NCI-H82 treated with DMSO at 0.1 percent for 48 hours (cell line): ENCODE measurements around the gene GNA14.
A peak's percentile ranks its signal among the peaks of the same experiment; 100 is the strongest.
"Not testable (repeated sequence)": the region's sequence is repeated elsewhere in the genome, so short reads cannot be mapped to it uniquely, and the experiment has no call there.

ENCODE experiments used
- DNase-seq: peaks from one replicate; lab custom pipeline; 2025; ENCODE audit not compliant: unreplicated experiment; lab: John Stamatoyannopoulos, UW

GNA14 gene

DNA sequence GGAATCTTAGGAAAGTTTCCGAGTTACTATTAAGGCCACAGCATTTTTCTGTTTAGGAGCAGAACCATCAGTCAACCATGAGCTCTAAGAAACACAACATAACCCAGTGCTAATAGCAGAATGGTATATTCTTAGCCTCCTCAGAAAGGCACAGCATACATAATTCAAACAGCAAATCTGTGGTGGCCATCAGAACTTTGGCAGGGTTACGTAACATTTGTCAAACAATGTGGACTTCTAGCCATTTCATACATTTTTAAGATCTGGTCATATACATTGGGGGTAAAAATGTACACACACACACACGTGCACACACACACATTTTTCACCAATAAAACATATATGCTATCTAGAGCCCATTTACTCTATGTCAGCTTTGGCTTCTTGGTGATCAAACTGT, 225.2 kb downstream of the GNA14 start:
- DNase-seq: no peak

DNA sequence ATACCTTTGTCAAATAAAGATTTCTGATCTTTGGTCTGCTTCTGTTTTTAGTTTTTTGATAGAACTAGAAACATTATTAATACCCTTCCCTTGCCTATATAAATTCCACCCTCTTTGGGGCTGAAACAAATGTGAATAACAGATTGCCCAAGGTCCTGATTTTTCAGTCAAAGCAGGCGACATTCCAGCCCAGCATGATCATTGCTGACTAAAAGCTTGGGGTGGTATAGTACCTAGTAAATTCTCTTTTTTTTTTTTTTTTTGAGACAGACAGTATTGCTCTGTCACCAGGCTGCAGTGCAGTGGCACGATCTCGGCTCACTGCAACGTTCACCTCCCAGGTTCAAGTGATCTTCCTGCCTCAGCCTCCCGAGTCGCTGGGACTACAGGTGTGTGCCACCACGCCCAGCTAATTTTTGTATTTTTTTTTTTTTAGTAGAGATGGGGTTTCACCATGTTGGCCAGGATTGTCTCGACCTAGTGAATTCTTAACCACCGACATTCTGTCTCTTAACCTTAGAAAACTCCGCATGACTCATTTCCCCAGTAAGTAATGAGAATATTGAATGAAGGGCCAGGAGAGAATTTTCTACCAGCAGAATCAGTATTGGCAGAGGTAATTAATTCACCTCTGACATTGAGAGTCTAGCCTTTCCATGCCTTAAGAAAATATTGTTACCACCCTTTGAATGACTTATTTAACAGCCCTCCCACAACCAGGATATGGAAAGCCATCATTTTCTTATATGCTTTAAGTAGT, 226.4 kb downstream of the GNA14 start:
- no peak for DNase-seq

DNA sequence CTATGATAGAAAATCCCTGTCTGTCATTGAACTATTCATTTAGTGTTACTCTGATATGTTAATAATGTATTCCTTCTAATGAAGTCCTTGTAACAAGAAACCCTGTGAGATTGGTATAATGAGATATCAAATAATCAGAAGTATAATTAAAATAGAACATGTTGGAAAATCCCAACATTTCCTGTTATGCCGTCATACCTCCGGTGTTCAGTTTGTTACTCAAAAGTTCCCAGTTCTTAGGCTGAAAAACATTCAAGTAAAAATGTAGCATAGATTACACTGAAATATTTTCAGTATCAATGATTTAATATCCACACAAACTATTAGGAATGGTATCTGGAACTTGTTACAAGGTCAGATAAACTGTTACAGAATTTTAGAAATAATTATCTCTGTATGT, 227.5 kb downstream of the GNA14 start:
- no peak for DNase-seq

DNA sequence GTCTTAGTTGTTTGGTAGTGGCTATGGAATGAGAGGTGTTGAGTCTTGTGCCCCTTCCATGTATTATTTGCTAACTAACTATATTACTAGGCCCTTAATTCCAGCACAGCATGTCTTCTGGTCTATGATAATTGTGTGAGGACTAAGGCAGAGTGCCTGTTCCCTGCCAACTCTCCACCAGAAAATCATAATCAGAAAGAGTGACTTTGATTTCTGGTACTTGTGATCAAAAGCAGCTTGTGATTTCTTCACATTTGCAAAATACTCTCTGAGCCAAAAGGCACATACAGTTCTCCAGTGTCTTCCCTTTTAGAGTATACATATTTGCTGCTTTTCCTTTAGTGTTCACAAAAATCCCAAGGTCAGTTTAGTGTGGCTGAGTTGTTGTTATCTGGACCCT, 229.9 kb downstream of the GNA14 start:
- DNase-seq: no peak

DNA sequence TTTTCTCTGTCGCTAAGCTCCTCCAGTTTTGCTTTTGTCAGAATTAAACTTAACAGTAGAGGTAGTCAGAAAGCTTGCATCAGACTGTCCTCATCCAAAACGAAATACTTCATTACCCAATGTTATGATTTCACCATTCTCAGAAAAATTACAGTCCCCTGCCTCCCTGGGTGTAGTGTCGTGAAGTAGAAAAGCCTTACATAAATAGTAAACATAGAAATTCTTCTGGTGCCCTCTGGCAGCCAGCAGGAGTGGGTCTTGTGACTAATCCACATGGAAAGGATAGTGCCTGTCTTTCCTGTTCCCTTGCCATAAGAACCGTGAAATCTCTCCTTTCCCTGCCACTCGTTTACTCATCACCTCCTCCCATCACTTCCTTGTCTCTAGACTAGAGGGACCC, 230.6 kb downstream of the GNA14 start:
- DNase-seq: no peak

DNA sequence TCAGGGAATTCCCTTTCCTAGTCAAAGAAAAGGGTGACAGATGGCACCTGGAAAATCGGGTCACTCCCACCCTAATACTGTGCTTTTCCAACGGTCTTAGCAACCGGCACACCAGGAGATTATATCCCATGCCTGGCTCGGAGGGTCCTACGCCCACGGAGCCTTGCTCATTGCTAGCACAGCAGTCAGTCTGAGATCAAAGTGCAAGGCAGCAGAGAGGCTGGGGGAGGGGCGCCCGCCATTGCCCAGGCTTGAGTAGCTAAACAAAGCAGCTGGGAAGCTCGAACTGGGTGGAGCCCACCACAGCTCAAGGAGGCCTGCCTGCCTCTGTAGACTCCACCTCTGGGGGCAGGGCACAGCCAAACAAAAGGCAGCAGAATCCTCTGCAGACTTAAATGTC, 239.6 kb downstream of the GNA14 start:
- DNase-seq: not testable (repeated sequence)

DNA sequence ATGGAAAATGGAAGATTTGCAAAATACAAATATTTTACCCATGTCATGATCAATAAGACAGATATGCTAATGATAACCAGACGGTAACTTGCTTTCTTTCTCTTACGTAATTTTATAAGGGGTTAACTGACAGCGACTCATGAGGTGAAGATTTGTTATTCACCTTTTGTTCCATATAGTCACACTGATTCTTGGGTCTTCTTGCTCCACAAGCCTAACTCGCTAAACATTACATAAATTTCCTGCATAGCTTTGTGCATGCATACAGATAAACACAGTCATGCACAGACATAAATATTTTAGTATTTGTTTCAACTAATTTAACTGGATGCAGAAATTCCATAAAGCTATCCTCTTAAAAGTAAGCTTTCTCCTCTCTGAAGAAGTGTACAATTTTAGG, 244.9 kb downstream of the GNA14 start:
- no peak for DNase-seq

DNA sequence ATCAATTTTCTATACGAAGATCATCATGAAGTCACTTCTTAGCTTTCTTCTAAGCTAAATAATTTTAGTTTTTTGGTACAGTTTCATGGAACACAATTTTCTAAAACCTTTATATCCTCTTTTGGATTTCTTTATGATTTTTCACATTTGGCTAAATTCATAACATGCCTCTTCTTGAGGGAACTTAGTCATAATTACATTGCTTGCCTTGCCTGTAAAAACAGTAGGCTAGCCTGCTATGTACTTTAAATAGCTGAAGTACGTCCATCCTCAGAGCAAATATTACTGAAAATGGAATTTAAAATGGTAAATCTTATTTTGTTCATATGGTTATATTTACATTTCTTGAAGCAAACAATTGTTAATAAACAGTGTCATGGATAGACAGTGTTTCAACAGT, 245.8 kb downstream of the GNA14 start:
- DNase-seq: no peak

DNA sequence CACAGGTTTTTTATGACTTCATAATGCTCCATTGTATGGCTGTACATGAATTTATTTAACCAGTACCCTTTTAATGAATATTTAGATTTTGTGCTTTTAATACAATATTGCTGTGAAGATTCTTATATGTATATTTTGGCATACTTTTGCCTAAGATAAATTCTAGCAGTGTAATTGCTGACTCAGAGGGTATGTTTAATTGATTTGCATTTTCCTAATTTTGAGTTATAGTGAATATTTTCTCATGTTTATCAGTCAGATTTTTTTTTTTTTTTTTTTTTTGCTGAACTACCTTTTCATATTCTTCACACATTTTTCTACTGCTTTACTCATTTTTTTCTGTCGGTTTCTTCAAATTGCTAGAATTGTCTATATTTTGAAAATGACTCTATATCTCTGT, 248.2 kb downstream of the GNA14 start:
- no peak for DNase-seq

DNA sequence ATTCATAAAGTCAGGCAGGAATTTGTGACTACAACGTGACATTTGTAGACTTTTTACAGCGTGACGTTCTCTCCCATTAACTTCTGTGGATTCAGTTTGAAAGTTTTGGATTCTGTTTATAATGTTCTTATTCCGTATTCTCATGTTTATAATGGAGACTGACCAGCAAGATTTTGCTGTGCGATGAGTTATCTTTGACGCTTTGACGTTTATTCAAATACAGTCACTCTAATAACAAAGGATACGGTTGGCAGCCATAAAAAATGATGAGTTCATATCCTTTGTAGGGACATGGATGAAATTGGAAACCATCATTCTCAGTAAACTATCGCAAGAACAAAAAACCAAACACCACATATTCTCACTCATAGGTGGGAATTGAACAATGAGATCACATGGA, 249.5 kb downstream of the GNA14 start:
- not testable (repeated sequence) for DNase-seq

DNA sequence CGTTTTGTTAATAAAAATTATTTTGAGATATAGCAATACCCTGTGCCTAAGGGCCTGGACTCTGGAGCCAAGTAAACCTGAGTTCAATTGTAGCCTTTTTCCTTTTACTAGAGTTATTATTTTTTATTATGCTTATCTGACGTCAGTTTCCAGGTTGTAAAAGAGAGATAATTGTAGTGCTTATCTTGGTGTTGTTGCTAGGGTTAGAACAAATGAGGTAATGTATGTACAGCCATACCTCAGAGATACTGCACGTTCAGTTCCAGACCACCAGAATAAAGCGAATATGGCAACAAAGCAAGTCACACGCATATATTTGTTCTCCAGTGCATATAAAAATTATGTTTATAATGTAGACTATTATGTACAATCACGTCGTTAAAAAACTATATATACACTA, 255.8 kb downstream of the GNA14 start:
- DNase-seq: no peak

DNA sequence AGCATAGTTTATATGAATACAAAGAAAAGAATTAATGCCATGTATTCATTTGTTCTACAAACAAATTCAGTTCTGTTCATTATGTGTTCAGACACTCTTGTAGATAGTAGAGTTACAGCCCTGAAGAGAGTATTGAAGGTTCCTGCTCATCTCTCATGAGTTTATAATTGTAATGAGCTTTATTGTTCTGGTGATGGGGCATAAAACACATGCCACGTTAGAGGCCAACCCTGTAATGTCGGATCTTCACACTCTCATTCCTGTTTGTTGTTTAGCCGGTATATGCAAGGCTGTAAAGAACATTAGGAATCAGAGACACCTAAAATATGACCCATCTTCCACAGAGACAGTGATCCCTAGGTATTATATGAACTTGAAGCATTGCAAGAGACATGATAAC, 256.3 kb downstream of the GNA14 start:
- no peak for DNase-seq

DNA sequence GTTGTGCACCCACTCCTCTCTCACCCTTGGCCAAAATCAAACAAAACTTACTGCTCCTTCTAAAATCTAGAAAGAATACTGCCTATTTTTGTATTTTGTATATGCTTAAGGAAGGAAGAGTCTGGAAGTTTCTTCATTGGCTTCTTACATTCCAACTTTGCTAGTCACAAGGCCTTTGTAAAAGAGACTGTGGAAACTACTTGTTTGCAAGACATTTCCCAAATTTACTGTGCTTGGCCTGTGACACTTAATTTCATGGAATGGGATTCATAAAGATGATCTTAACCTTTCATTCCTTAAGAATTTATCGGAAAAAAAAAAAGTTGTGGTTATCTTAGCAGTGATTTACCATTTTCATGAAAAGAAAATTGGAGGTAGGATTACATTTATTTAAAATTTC, 261.9 kb downstream of the GNA14 start:
- no peak for DNase-seq

DNA sequence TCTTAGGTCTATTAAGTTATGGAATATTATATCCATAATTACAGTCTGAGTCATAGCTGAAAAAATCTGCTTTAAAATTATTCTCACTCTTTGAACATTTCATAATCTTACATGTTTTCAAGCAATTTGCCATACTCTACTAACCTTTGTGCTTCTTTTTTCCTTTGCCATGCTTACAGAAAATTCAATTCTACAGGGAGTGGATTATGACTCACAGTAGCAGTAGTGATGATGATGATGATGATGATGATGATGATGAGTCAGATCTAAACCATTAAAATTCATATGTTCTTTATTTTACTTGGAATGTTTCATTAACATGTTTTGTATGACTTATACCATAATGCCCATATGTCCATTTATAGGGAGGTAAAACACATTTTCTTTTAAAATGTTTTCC, 263.7 kb downstream of the GNA14 start:
- no peak for DNase-seq

DNA sequence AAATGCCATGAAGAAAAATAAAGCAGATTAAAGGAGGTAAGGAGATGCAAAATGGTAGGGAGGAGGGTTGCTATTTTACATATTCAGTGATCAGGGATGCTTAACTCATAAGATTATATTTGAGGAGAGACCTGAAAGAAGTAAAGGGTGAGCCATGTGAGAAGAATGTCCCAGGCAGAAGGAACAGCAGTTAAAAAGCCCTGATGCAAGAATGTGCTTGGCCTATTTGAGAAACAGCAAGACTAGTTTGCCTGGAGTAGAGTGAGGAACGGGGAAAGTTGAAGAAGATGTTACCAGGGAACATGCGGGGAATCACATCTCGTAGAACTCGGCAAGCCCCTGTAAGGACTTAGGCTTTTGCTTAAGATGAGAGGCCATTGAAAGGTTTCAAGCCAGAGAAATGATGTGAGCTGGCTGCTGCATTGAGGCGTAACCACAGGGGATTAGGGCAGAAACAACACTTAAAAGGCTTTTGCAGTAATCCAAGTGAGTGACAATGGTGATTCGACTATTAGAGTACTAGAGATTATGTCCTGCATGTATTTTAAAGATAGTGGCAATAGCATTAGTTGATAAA, 272.1 kb downstream of the GNA14 start:
- peak; percentile 92 for DNase-seq

DNA sequence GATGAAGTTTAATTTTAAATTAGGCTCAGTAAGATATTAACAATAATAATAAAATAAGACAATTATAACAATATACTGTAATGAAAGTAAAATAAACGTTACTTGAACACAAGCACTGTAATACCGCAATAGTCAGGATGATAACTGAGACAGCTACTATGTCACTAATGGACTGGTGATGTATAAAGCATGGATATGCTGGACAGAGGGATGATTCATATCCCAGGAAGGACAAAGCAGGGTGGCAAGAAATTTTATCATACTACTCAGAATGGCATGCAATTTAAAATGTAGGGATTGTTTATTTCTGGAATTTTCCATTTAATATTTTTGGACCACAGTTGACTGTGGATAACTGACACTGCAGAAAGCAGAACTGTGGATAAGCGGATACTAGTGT, 273.9 kb downstream of the GNA14 start:
- DNase-seq: no peak
